Activated T-cell treated with anti-CD3 and anti-CD28 coated beads, Interleukin-2, amount 50 U/mL, for 24 hours (primary cell): ENCODE results near the gene AHDC1.
"Not testable (repeated sequence)": the region's sequence is repeated elsewhere in the genome, so short reads cannot be mapped to it uniquely, and the experiment has no call there.

ENCODE experiments used
- DNase-seq: peaks from one replicate; pipeline ENCODE4 v3.0.0-alpha.2; 2020
- H3K27ac Mint-ChIP-seq: 2 replicates; pipeline ENCODE4 v1.8.0; 2020; ENCODE audit warnings: mild to moderate bottlenecking, mixed read lengths
- H3K27me3 Mint-ChIP-seq: 2 replicates; pipeline ENCODE4 v1.8.0; 2020; ENCODE audit warnings: mixed read lengths
- H3K36me3 Mint-ChIP-seq: 2 replicates; pipeline ENCODE4 v1.8.0; 2020; ENCODE audit warnings: low read depth, mixed read lengths
- H3K4me1 Mint-ChIP-seq: 2 replicates; pipeline ENCODE4 v1.8.0; 2020; ENCODE audit warnings: low read depth, mixed read lengths
- H3K4me3 Mint-ChIP-seq: 2 replicates; pipeline ENCODE4 v1.8.0; 2020; ENCODE audit warnings: mild to moderate bottlenecking, moderate library complexity, mixed read lengths
- H3K9me3 Mint-ChIP-seq: 2 replicates; pipeline ENCODE4 v1.8.0; 2020; ENCODE audit warnings: mixed read lengths

AHDC1 gene

DNA sequence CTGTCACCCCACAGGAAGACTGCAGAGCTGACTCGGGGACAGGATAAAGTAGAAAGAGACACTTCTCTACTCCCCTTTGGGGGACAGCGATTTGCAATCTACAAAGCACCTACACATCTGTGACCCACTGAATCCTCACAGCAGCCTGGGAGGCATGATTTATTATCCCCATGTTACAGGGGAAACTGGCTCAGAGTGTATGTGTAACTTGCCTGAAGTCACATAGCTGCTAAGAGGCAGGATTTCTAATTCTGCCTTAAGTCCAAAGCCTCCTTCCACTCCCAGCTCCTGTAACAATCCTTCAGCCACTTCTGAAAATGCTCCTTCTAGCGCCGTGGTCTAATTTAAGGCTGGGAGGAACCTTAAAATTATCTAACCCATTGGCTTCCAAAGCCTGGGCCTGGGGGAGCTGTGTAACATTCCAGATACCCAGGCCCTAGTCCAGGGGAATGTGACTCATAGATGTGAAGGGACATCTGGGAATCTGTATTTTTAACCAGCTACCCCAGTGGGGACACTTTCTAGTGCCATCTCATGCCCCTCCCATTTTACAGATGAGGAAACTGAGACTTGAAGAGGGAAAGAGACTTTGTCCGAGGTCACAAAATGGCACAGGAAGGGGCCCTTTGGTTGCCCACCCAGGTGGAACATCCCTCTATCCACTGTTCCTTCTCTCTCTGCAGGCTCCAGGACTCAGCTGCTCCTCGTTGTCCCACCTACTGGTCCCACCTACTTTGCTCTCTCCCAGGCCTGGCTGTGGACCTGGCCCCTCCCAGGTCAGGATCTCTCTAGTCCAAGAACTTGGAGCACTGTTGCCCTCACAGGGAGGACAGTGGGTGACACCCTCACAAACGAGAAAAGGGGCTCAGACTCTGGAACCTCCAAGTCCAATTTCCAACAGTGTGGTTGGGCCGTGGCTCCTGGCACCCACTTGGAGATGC lies 48.9 kb downstream of the AHDC1 start:
- Mint-ChIP-seq H3K36me3 (peaks cover 12% of the 10 kb centered on the region), H3K27me3 (no peaks in the 10 kb centered on the region), H3K4me3 (no peak overlapping the region), H3K9me3 (no peaks in the 10 kb centered on the region), H3K27ac (peak overlapping the region; percentile 33), H3K4me1 (peaks cover 23% of the 10 kb centered on the region)
- DNase-seq, result no peak

DNA sequence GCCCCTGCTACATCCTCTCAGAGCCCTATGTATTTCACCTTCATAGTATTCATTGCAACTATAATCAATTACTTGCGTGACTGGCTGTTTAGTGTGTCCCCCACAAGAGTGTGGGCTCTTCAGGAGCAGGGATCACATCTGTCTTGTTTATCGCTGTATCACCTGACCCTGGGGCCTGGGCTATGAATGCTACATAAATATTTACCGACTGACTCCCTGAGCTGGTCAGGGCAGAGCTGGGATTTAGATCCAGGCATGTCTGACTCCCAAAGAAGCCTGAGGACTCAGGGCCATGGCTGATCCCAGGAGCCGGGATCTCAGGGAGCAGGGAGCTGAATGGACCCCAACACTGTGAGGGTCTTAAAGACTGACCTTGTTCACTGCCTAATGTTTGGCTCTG lies 49.7 kb downstream of the AHDC1 start:
- no peak overlapping the region for H3K4me3 Mint-ChIP-seq
- no peaks in the 10 kb centered on the region for H3K9me3 Mint-ChIP-seq
- DNase-seq, result no peak
- no peaks in the 10 kb centered on the region for H3K27me3 Mint-ChIP-seq
- peaks cover 15% of the 10 kb centered on the region for H3K36me3 Mint-ChIP-seq
- H3K4me1 Mint-ChIP-seq, result peaks cover 20% of the 10 kb centered on the region
- peak overlapping the region; percentile 33 for H3K27ac Mint-ChIP-seq

DNA sequence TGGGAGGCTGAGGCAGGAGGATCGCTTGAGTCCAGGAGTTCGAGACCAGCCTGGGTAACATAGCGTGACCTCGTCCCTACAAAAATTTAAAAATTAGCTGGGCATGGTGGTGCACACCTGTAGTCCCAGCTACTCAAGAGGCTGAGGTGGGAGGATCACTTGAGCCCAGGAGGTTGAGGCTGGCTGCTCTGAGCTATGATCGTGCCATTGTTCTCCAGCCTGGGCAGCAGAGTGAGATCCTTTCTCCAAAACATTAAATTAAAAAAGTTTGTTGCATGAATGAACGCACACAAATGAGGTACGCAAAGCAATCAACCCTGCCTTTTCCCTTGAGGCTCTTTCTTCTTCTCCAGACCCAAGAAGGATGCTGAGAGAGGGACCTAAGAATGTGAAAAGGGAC lies 50.1 kb downstream of the AHDC1 start:
- DNase-seq, H3K4me3 Mint-ChIP-seq, H3K9me3 Mint-ChIP-seq, H3K27me3 Mint-ChIP-seq, H3K27ac Mint-ChIP-seq: not testable (repeated sequence)
- Mint-ChIP-seq H3K4me1 (peaks cover 20% of the 10 kb centered on the region), H3K36me3 (peaks cover 15% of the 10 kb centered on the region)

DNA sequence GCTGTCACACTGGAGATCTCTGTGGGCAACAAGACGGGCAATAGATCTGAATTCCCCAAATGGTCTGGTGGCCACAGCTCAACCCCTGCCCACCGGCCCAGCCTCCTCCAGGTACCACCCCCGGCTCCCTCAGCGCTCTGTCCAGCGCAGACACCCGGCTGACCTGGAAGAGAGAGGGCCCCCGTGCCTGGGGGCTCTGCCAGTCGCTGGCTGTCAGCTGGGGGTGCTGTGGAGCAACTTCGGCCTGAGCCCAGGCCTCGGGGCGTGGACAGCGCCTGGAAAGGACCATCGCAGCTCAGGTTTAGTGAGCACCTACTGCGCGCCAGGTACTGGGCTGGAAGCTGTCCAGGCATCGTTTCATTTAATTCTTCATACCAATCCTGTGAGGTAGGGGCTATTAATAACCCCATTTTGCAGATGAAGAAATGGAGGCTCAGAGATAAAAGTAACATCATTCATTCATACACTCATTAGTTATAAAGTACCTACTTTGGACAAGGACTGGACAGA lies 51.0 kb downstream of the AHDC1 start:
- H3K4me3 Mint-ChIP-seq, result no peak overlapping the region
- H3K9me3 Mint-ChIP-seq, result no peaks in the 10 kb centered on the region
- H3K27ac Mint-ChIP-seq, result no peak overlapping the region
- peaks cover 19% of the 10 kb centered on the region for H3K36me3 Mint-ChIP-seq
- H3K4me1 Mint-ChIP-seq, result peaks cover 20% of the 10 kb centered on the region
- DNase-seq, result no peak
- no peaks in the 10 kb centered on the region for H3K27me3 Mint-ChIP-seq

DNA sequence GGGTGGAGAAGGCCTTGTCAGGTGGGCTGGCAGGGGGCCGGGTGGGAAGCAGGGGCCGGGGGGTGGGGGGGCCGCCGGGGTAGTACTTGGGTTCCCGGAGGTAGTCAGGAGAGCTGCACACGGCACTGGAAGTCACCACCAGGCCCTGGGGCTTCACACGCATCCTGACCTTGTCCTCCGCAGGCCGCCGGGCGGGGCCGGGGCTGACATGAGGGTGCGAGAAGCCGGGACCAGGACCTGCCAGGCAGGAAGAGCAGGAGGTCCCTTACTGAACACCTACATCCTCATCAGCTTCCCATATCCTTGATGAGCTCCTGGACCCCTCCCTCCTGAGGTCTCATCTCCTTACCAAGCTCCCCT lies 52.0 kb downstream of the AHDC1 start:
- H3K27ac Mint-ChIP-seq, result no peak overlapping the region
- no peaks in the 10 kb centered on the region for H3K27me3 Mint-ChIP-seq
- no peak overlapping the region for H3K4me3 Mint-ChIP-seq
- peaks cover 13% of the 10 kb centered on the region for H3K4me1 Mint-ChIP-seq
- no peaks in the 10 kb centered on the region for H3K9me3 Mint-ChIP-seq
- peaks cover 19% of the 10 kb centered on the region for H3K36me3 Mint-ChIP-seq
- no peak for DNase-seq

DNA sequence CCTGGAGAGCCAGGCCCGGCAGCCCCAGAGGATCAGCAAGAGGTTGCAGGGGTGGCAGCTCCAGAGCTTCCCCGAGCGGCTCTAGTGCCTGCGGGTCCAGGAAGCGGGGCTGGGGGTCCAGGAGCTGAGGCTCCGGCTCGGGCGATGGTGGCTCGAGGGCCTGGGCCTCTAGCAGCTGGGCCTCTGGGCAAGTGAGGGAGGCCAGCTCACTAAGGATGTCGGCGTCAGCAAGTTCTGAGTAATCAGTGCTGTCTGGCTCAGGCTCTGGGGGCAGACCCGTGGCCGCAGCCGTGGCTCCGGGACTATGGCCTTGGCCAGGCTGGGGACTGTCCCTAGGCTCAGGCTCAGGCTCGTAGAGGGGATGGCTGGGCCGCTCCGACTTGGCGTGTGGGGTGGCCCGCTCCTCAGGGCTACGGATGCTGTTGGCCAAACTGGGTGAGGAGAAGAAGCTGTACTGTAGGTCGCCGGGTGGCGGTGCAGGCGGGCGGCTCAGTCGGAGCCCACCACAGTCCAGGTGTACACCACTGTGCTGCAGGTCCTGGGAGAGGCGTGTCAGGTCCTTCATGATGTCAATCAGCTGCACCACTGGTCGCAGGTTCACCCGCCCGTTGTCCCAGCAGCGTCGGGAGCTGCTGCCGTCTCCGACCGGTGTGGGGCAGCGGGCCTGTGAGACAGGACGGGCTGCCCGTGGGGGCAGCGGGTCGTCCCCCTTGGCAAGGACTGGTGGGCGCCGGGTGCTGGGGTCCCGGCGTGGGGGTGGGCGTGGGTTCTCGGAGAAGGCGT lies 52.6 kb downstream of the AHDC1 start:
- peaks cover 8% of the 10 kb centered on the region for H3K4me1 Mint-ChIP-seq
- no peaks in the 10 kb centered on the region for H3K27me3 Mint-ChIP-seq
- peaks cover 19% of the 10 kb centered on the region for H3K36me3 Mint-ChIP-seq
- no peaks in the 10 kb centered on the region for H3K9me3 Mint-ChIP-seq
- DNase-seq, result no peak
- H3K27ac Mint-ChIP-seq, result no peak overlapping the region
- H3K4me3 Mint-ChIP-seq, result no peak overlapping the region

DNA sequence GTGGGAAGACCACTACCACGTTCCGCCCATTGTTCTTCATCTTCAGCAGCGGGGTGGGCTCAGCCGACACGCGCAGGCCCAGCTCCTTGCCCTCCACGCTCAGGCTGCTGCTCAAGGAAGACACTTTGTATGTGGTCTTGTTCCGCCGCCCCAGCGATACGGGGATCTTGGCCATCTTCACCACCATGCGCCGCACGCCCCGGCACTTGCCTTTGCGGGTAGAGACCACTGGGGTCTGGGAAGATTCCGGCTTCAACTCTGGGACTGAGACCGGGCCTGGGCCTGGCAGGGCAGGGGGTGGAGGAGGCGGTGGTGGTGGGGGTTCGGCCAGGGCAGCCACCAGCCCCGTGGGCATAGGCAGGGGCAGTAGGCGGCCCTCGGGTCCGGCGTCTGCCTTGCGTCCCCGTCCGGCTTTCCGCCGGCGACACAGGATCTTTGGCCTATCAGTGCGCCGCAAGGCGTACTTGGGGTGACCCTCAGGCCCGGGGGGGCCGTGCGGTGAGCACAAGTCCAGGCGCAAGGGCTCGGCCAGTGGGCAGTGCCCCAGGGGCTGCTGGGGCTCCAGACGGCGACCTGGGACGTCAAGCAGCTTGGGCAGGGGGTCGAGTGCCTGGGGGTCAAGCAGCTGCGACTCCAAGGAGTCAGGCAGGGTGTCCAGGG lies 53.3 kb downstream of the AHDC1 start:
- no peaks in the 10 kb centered on the region for H3K9me3 Mint-ChIP-seq
- peaks cover 2% of the 10 kb centered on the region for H3K4me1 Mint-ChIP-seq
- H3K27me3 Mint-ChIP-seq, result no peaks in the 10 kb centered on the region
- peaks cover 19% of the 10 kb centered on the region for H3K36me3 Mint-ChIP-seq
- no peak overlapping the region for H3K4me3 Mint-ChIP-seq
- no peak for DNase-seq
- no peak overlapping the region for H3K27ac Mint-ChIP-seq

DNA sequence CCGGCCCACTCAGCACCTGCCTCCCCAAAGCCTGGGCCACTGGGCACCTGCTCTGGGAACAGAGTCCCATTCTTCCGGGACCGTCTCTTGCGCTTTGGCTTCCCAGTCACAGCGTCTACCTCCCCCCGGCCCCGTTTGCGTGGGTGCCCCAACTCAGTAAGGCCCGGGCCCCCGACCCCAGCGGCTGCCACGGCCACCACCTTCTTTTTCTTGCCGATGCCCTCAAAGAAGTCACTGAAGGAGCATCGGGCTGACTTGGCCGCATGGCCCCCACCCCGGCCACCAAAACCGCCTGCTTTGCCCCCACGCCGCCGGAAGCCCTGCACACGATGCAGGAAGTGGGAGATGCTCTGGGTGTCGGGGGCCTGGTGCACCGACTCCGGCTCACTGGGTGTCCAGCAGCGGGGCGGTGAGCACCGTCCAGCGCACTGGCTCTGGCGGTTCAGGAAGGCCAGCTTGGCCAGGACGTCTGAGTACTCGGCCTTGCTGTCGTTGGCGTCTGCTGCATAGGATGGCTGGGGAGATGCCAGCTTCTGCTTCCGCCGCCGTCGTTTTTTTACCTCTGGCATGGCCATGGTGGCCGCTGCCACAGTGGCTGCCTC lies 54.0 kb downstream of the AHDC1 start:
- Mint-ChIP-seq H3K9me3 (no peaks in the 10 kb centered on the region), H3K36me3 (peaks cover 19% of the 10 kb centered on the region), H3K27me3 (no peaks in the 10 kb centered on the region), H3K27ac (no peak overlapping the region), H3K4me1 (no peaks in the 10 kb centered on the region), H3K4me3 (no peak overlapping the region)
- DNase-seq, result no peak

DNA sequence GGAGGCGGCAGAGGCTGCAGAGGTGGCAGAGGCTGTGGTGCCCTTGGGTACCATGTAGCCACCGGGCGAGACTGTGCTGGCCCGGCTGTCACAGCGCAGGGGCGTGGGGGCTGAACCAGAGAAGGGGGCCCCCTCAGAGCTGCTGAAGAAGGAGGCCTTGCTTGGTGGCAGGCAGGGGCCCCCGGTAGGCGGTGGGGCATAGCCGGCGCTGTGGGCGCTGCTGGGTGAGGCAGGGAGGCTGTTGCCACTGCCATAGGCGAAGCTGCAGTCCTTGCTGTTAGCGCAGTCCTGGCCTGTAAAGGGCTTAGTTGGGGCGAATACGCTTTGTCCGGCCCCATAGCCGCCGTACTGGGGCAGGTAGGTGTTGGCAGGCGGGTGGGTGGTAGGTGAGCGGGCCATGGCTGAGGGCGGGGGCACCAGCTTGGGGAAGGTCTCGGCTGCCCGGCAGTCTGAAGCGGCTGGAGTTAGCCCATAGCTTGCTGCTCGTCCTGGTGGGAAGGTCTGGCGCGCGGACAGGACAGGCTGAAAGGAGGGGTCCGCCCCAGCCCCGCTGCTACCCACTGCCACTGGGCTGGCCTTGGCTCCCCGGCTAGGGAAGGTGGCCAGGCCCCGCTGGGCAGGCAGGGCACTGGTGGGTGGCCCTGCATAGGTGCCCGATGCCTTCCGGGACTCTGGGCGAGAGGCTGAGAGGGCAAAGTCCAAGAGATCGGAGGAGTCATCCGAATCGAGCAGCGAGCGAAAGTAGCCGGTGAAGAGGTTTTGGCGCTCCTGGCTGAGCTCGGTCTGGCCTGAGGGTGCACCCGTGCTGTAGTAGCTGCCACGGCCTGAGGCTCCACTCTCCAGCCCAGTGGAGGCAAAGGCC lies 54.9 kb downstream of the AHDC1 start:
- Mint-ChIP-seq H3K4me3 (no peak overlapping the region), H3K27me3 (no peaks in the 10 kb centered on the region), H3K27ac (no peak overlapping the region), H3K4me1 (peaks cover 3% of the 10 kb centered on the region), H3K36me3 (peaks cover 21% of the 10 kb centered on the region), H3K9me3 (no peaks in the 10 kb centered on the region)
- no peak for DNase-seq

DNA sequence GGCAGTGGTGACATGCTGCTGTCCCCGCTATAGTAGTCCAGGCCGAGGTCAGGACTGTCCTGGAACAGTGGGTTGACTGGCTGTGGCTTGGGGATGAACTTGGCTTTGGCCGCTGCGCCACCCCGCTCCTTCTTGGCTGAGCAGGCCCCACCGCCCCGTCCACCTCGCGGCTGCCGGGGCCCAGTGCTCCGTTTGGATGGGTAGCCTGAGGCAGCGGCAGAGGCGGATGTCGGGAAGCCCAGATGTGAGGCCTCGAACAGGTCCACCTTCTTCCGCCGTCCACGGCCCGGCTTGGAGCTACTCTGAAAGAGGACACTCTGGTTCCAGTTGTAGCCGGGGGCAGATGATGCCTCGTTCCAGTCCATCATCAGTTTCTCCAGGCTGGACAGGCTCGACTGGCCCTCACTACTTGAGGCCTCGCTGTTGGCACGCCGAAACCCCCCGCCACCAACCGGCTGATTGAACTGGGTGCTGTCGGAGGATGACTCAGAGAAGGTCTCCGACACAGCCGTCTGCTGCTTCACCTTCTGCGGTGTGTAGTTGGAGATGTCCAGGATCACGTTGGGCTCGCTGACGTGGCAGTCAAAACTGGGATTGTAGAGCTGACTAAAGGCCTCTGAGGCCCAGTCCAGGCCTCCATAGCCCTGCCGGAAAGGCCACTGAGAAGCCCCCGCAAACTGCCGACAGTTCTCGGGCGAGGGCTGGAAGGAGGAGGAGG lies 55.6 kb downstream of the AHDC1 start:
- DNase-seq, result no peak
- H3K4me3 Mint-ChIP-seq, result no peak overlapping the region
- H3K36me3 Mint-ChIP-seq, result peaks cover 21% of the 10 kb centered on the region
- no peak overlapping the region for H3K27ac Mint-ChIP-seq
- no peaks in the 10 kb centered on the region for H3K27me3 Mint-ChIP-seq
- H3K4me1 Mint-ChIP-seq, result peaks cover 3% of the 10 kb centered on the region
- H3K9me3 Mint-ChIP-seq, result no peaks in the 10 kb centered on the region

DNA sequence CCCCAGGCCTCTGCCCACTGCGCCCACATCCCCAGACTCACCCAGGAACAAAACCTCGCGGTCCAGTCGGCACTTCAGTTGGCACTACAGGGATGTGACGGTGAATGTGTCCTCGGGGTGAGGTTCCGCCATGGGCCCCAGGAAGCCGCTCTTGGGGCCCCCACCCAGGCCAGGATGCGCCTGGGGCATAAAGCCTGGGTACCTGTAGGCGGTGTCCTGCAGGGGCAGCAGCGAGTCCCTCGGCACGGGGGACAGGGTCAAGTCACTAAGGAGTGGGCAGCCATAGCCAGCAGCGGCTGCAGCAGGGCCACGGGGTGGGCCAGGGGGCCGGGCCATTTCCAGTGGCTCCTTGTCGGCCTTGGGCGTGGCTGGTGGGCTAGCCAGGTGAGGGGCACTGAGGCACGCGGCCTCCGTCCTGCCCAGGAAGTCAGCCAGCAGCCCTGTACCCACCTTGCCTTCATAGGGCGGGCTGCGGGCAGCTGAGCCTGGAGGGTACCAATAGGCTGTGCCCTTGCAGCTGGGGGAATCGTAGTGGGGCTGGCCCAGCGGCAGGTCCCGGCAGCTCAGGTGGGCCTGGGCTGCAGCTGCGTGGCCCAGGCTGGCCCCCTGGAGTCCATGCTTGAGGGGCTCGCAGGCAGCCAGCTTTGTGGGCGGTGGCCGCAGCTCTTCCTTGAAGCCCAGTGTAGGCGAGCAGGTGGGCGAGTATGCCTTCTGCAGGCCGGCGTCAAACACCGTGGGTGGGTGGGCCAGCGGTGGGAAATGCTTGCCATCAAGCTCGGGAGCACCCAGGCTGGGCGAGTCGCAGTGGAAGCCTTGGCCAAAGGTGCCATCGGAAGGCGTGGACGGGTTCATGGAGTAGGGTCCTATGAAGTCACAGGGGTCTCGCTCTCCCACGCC lies 56.5 kb downstream of the AHDC1 start:
- H3K4me3 Mint-ChIP-seq, result no peak overlapping the region
- H3K4me1 Mint-ChIP-seq, result peaks cover 6% of the 10 kb centered on the region
- no peak overlapping the region for H3K27ac Mint-ChIP-seq
- peaks cover 21% of the 10 kb centered on the region for H3K36me3 Mint-ChIP-seq
- H3K9me3 Mint-ChIP-seq, result no peaks in the 10 kb centered on the region
- DNase-seq, result no peak
- no peaks in the 10 kb centered on the region for H3K27me3 Mint-ChIP-seq

DNA sequence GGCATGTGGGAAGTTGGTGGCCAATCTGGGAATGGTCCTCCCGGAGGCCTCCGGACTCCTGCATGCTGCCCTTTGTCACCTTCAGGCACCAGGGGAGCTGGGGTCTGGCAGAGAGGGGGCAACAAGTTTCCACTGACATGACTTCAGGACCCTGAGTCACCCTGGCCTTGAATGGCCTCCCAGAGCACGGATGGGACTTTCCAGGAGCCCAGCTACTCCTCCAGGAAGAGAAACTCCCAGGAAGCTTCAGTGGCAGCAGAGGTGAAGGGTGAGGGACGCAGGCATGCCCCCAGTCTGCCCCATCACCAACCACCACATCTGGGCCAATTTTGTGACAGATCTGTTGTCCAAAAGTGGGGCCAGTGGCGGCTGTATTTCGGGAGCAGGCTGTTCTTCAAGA lies 58.1 kb downstream of the AHDC1 start:
- Mint-ChIP-seq H3K9me3 (no peaks in the 10 kb centered on the region), H3K4me3 (no peak overlapping the region), H3K27ac (no peak overlapping the region), H3K36me3 (peaks cover 15% of the 10 kb centered on the region), H3K4me1 (peaks cover 12% of the 10 kb centered on the region), H3K27me3 (no peaks in the 10 kb centered on the region)
- DNase-seq, result no peak
